Skin epidermis (tissue), 12 donors: ENCODE data around the gene ZNF438.

Source experiments
- H3K27ac ChIP-seq, 21 experiments: fragments of 200-600 bp; sonication (generic) in 11 of 21; one replicate each; pipeline ENCODE4 v1.5.0; 2020; ENCODE audit warnings: mild to moderate bottlenecking in 3 of 21, inconsistent platforms in 2 of 21, moderate library complexity in 2 of 21
- H3K4me3 ChIP-seq, 7 experiments: fragments of 200-600 bp; sonication (generic) in 2 of 7; one replicate each; pipeline ENCODE4 v1.5.0; 2020; ENCODE audit warnings: inconsistent platforms in 2 of 7, mild to moderate bottlenecking in 2 of 7, moderate library complexity in 1 of 7

The ZNF438 gene

DNA sequence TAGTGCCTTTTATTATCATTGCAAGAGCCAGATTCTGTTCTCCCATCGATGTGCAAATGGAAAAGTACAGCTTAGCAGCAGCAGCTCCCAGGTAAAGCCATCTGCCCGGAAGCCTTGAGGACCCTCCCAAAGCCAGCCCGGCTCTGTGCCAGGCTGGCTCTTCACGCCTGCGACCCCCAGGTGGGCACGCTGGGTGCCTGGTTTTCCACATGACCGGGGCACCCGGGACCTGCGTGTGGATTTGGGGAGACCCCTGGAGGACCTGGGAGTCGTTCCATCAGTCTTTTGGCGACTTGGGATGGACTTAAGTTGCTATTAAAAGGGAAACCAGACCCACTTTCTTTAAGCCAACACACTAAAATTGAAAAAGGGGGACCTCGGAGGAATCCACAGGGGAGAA, 196.5 kb downstream of the ZNF438 start:
- Histone ChIP-seq H3K27ac (peak overlapping the region in 1 of 21 experiments; percentile 12), H3K4me3 (no peak overlapping the region)

- Histone ChIP-seq H3K4me3 (no peak overlapping the region), H3K27ac (no peak overlapping the region)
These were observed 197.0 kb downstream of the ZNF438 start for GRCh38 chr10:30834651-30835050.

GRCh38 chr10:30834153-30834552, 197.5 kb downstream of the ZNF438 start:
- no peak overlapping the region for H3K4me3 ChIP-seq
- no peak overlapping the region for H3K27ac ChIP-seq

DNA sequence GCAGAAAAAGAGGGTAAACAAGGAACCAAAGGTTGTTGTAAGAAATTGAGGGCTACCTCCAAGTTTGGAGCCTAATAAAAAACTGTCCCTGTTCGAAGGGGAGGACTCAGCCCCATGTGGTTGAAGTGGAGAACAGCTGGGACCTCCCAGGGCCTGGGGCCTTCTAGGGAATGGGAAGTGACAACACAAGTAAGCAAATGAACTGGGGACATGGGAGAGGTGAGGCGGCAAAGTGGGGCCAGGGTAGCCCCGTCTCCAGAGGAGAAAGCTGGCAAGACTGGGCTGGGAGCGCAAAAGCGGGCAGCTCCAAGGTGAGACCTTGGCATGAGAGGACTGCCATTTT, 198.1 kb downstream of the ZNF438 start:
- Histone ChIP-seq H3K4me3 (no peak overlapping the region), H3K27ac (no peak overlapping the region)

DNA sequence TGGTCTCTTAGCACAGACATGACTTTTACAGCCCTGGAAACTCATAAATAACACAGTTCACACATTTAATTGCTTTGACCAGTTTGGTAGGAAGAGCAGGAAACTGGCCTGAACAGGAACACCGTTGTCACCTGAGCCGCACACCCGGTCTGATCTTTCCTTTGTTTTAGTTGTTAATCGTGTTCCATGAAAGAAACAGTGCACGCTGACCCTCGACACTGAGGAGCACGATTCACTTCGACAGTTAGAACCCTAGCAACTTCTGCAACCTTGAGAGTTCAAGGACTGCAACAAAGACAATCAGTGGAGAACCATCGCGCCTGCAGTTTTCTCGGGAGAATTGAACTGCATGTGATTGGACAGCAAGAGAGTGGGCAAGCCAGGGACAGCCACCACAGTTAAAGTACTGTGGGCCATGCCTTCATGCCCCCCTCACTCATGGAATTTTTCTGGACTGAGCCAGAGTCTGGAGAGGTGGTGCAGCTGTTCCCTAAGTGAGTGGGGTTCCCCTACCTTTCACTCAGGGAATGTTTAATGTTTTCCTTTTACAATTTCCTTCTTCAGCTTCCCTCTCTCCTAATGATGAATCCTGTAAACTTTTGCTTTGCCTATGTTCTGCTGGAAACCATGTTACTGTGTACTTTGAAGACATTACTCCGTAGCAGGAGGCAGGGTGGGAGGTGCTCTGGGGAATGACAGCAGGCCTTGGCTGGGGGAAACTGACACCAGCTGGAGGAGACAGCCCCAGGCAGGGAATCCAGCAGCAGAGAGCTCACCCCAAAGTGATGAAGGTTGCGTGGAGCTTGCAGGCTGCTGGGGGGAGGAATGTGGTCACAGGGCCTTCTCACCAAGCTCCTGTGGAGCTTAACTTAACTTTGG, 198.7 kb downstream of the ZNF438 start:
- Histone ChIP-seq H3K4me3 (no peak overlapping the region), H3K27ac (no peak overlapping the region)

DNA sequence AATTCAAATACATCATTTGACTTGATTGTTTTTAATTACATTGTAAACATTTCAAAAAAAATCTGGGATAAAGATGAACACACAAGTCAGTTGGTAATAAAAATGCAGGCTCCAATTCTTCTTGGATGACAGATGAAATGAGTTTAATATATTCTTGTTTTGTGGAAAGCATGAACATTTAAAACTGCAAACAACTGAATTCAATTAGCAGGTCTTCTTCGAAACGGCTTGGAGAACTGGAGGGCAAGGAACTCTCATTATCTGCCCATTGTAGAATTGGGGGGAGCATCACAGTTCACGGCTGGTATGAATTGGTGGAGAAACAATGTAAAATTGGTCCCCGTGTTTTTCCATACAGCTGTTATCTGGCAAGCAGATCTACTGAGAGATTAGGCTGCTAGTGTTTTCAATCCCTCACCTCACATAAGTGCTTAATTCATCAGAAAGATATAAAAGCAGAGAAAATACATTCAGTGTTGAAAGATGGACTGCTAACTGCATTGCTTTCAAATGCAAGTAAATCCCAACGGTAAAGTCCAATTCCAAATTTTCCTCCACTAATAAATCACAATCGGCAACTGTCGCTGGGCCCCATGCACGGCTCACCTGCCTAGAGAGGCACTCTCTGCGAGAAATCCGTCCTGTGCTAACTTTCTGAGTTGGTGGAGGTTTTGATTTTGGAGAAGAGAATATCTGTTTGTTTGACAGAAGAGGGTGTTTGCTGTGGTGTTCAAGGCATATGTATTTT, 199.5 kb downstream of the ZNF438 start:
- Histone ChIP-seq H3K27ac (no peak overlapping the region), H3K4me3 (no peak overlapping the region)

GRCh38 chr10:30831426-30831825, 200.2 kb downstream of the ZNF438 start:
- H3K27ac ChIP-seq: no peak overlapping the region
- no peak overlapping the region for H3K4me3 ChIP-seq

DNA sequence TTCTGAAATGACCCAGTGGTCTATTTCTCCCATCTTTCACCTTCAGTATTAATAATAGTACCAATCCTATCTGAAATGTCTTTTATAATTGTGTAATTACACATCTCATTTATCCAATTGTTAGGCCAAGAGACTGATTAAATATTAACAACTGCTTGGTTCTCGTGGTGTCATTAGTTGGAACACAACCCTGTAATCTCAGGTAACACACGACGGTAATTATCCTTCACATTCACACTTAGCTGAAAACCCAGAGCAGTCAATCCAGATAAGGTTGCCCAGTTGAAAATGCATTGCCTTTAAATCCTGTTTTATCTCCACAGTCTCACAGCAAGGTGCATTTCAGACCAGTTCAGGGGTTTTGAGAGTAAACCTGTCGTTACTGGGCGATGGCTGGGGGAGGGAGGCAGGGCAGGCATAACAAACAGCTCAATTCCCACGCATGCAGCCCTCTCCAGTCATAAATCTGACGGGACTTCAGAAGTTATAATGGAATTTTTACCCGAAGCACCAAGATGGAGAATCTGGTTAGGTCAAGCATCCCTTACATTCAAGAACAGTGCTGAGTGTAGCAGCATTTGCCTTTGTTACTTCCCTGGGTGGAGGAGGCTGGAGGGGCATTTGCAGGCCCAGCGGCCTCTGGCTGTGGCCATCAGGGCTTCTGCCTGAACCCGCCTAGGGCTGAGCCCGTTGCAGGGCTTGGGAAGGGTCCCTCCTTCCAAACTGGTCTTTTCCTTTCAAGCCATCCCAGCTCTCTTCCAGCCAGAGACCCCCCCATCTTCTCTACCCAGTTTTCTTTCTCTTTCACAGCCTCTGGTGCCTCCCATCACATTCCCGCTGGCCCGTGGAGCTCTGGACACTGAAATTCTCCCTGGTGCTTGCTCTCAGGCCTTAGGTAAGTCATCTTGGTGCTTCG, 201.1 kb downstream of the ZNF438 start:
- H3K27ac ChIP-seq: no peak overlapping the region
- H3K4me3 ChIP-seq: no peak overlapping the region

DNA sequence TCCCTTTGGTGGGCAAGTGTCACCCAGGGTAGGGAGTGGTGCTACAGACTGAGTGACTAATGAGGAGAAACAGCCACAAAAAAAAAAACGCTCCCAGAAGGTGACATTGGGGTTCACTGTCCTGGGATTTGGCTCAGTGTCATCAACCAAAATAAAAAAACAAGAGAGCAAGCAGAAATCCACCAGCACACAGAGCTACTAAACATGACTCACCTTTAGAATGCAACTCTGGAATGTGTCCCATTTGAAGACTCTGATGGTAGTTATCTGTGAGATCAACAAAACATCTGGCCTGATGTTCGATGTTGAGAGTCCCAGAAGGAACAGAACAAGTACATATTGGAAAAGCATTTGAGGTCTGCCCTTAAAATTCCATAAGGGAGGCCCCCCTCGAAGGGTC, 201.8 kb downstream of the ZNF438 start:
- Histone ChIP-seq H3K4me3 (no peak overlapping the region), H3K27ac (no peak overlapping the region)

DNA sequence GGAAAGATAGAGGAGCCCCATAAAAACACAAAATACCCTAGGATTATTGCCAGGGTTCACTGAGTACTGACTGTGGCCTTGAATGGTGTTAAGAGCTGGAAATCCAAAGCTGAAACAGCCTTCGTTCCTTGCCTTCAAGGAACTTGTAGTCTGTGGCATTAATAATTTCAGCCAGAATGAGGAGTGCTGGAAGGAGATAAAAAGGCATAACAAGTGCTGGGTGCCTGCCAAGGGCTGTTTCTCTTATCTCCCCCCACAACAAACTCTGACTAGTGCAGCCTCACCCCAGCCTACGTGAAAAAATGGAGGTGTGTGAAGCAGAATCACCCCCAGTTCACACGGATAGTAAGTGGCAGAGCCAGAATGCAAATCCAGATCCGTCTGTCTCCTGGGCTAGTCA, 203.0 kb downstream of the ZNF438 start:
- no peak overlapping the region for H3K27ac ChIP-seq
- H3K4me3 ChIP-seq: no peak overlapping the region

GRCh38 chr10:30828164-30828563, 203.5 kb downstream of the ZNF438 start:
- no peak overlapping the region for H3K27ac ChIP-seq
- no peak overlapping the region for H3K4me3 ChIP-seq

- no peak overlapping the region for H3K27ac ChIP-seq
- H3K4me3 ChIP-seq: no peak overlapping the region
These were observed 204.0 kb downstream of the ZNF438 start for GRCh38 chr10:30827531-30828120.

DNA sequence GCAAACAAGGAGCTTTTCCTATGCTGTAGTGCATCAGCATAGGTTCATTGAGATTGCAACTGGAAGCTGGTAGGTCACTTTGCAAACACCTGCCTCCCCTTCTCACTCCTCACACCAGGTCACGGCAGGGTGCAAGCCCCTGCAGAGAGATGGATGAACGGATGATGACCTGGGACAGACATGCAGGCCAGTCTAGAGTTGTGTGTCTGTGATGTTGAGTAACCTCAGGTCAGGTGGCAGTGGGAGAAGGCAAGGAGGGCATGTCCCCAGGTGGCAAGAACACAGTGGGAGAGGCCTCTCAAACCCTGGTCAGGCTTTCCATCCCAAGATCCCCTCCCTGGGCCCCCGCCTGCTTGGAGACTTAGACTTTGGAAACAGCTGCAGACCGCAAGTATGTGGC, 205.0 kb downstream of the ZNF438 start:
- no peak overlapping the region for H3K27ac ChIP-seq
- no peak overlapping the region for H3K4me3 ChIP-seq

DNA sequence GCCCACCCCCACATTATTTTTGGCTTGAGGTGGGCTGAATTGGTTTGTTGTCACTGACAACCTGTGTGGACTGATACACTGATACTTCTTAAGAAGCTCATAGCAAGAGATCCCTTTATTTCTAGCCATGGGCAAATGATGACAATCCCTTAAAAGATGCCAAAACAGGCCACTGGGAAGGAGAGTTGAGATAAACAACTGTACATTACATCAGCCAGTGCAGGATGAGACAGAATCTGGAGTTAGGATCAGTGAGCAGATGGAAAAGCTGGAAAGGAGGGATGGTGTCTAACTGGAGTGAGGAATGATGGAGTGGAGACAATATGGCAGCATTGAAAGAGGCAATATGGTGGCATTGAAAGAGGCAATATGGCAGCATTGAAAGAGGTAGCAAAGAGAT, 206.2 kb downstream of the ZNF438 start:
- no peak overlapping the region for H3K4me3 ChIP-seq
- H3K27ac ChIP-seq: no peak overlapping the region

DNA sequence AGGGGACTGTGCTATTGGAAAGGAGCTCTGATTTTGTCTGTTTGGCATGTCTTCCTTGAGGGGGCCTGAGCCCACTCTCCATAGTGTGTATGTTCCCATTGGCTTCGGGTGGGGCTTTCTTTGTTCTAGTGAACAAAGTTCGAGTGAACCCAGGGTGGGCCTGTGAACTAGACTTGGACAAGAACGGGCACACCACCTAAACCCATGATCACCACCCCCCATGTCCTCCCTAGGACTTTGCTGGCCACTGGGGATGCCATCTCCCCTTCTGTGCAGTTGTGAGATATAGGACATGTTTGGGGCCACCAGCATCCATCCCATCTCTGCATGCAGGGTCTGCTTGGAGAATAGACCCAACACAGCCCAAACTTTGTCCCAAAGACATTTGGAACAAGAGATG, 206.6 kb downstream of the ZNF438 start:
- Histone ChIP-seq H3K27ac (no peak overlapping the region), H3K4me3 (no peak overlapping the region)

GRCh38 chr10:30823651-30824050, 208.0 kb downstream of the ZNF438 start:
- H3K27ac ChIP-seq: no peak overlapping the region
- H3K4me3 ChIP-seq: no peak overlapping the region

DNA sequence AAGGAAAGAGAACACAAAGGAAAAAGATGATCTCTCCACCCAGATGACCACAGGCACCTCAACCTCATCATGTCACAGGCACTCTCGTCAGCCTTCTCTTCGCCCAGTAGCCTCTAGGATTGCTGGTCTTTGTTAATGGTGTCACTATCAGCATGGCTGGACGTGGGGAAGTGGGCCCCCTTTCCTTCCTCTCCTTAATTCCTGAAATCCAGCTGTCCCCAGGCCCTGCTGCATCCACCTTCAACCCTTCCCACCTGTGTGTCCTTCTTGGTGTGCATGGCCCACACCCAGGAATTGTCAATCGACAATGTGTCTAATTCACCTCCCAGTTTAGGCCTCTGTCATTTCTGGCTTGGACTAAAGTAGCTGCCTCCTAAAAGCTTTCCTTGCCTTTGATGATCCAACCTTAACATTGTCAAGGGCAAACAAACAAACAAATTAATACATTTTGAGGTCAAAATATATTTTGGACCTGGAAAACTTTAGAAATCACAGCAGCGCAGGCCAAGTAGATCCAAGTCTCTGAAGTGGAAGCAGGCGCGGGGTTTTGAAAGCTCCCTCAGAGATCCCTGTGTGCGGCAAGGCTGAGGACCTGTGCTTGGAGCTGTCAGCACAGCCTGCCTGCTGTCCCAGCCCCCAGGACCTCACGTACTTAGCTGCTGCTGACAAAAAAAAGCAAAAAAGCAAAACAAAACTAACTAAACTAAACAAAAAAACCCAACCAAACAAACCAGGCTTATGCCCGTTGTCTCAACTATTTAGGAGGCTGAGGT, 208.8 kb downstream of the ZNF438 start:
- Histone ChIP-seq H3K27ac (peak overlapping the region in 1 of 21 experiments; percentile 39), H3K4me3 (no peak overlapping the region)

DNA sequence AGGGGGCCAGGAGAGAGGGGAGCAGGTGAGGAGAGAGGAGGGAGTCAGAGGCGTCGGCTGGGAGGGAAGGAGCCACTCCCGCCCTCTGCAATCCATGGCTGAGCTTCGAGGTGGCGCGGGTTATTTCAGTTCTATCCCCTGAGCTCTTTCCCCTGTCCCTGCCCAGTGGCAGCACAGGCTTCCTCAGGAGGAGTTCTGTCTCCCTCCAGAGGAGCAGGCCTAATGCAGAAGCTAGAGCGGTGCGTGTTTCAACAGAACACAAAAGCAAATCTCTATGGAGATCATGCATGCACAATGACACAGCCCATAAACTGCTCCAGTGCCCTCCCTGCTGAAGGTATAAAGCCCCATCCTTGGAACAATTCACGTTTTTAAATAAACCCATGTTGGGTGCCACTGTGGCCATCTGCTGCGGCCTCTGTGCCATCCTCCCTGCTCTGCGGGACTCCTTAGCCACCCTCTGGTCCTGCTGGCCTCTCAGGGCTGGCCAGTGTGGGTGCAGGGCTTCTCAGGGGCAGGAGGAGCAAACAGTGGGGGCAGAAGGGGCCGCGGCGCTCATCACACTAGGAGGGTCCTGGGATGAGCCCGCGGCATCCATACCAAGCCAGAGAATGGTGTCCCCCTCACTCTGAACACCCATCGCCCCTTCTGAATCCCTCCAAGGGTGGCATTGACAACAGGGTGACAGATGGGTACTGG, 209.5 kb downstream of the ZNF438 start:
- Histone ChIP-seq H3K4me3 (no peak overlapping the region), H3K27ac (peak overlapping the region in 6 of 21 experiments; percentile 30 to 90 (median 58))
